B cell (primary cell): ENCODE results near the gene PPIP5K2. TPM values are rescaled to one million over a fixed set of nuclear protein-coding genes. Genes with fewer than 3 reads are reported as not detected.
A peak's percentile ranks its signal among the peaks of the same experiment; 100 is the strongest.

Experiments used
- ATAC-seq: fragments of 200-7000 bp; cut with Tn5 transposase; one replicate; pipeline ENCODE4 v1.10.0; 2021; ENCODE audit warnings: low read depth, mild to moderate bottlenecking, moderate number of reproducible peaks, moderate library complexity
- CTCF ChIA-PET: fragments of 350-600 bp; sonication (Branson Sonifier 250); formaldehyde crosslinking; loops from one replicate; lab custom pipeline; 2021; ENCODE audit warnings: antibody characterized with exemption, inconsistent platforms; lab: Charles Lee
- POLR2A ChIA-PET: fragments of 350-600 bp; sonication (Branson Sonifier 250); formaldehyde crosslinking; loops from one replicate; lab custom pipeline; 2021; ENCODE audit warnings: antibody characterized with exemption; lab: Charles Lee
- DNase-seq: peaks from one replicate; pipeline ENCODE4 v3.0.0; 2013
- H2AFZ ChIP-seq: 2 replicates; pipeline ENCODE4 v1.6.1; 2012; ENCODE audit warnings: mild to moderate bottlenecking, low read depth, low read length; ENCODE audit not compliant: insufficient read depth, poor library complexity, severe bottlenecking
- H3K27ac ChIP-seq, 2 donors: 1 replicate in 1 of 2; 2 replicates in 1 of 2; pipeline ENCODE4 v1.5.1; 2012 to 2013; ENCODE audit warnings: low read length in 2 of 2, mild to moderate bottlenecking in 2 of 2, moderate library complexity in 1 of 2
- H3K27me3 ChIP-seq, 4 experiments: fragments of 200-600 bp in 1 of 4; sonication (generic) in 1 of 4; replicated peaks in 1 of 4; 1 replicate in 2 of 4; 2 replicates in 2 of 4; pipeline versions ENCODE4 v1.6.1 to v1.7.0; 2013 to 2016; ENCODE audit warnings: low read length in 3 of 4, mild to moderate bottlenecking in 2 of 4, mixed read lengths in 1 of 4, moderate library complexity in 1 of 4; ENCODE audit not compliant: insufficient read depth in 4 of 4, control insufficient read depth in 3 of 4; ENCODE audit errors: control extremely low read depth in 1 of 4
- H3K36me3 ChIP-seq, 2 experiments: replicated peaks in 1 of 2; 1 replicate in 1 of 2; 2 replicates in 1 of 2; pipeline versions ENCODE4 v1.6.1 to v1.7.1; 2013; ENCODE audit warnings: low read length in 1 of 2; ENCODE audit not compliant: insufficient read depth in 2 of 2, control insufficient read depth in 1 of 2; ENCODE audit errors: control extremely low read depth in 1 of 2, extremely low read depth in 1 of 2
- H3K4me1 ChIP-seq, 2 donors: fragments of 200-600 bp in 1 of 2; sonication (generic) in 1 of 2; 1 replicate in 1 of 2; 2 replicates in 1 of 2; pipeline versions ENCODE4 v1.5.1 to v1.6.1; 2013 to 2017; ENCODE audit warnings: low read length in 2 of 2; ENCODE audit not compliant: control insufficient read depth in 2 of 2, insufficient read depth in 2 of 2
- H3K4me2 ChIP-seq: replicated peaks from 2 replicates; pipeline ENCODE3; 2012; ENCODE audit warnings: mild to moderate bottlenecking, low read depth, low read length; ENCODE audit not compliant: poor library complexity, severe bottlenecking
- H3K4me3 ChIP-seq, 5 experiments: fragments of 200-600 bp in 1 of 5; sonication (generic) in 1 of 5; 1 replicate in 3 of 5; 2 replicates in 2 of 5; pipeline versions ENCODE4 v1.5.1 to v1.7.0; 2011 to 2016; ENCODE audit warnings: low read length in 4 of 5, mild to moderate bottlenecking in 4 of 5, low read depth in 2 of 5, control low read depth in 1 of 5, moderate library complexity in 1 of 5; ENCODE audit not compliant: insufficient read depth in 1 of 5; ENCODE audit errors: control extremely low read depth in 1 of 5, extremely low read depth in 1 of 5
- H3K79me2 ChIP-seq: fragments of 200-600 bp; sonication (generic); one replicate; pipeline ENCODE4 v1.6.0; 2016; ENCODE audit warnings: low read length; ENCODE audit not compliant: control insufficient read depth, insufficient read depth
- H3K9ac ChIP-seq: fragments of 200-600 bp; sonication (generic); 2 replicates; pipeline ENCODE4 v1.6.1; 2017; ENCODE audit warnings: mild to moderate bottlenecking, low read length, moderate library complexity
- H3K9me3 ChIP-seq, 3 donors: one replicate each; pipeline versions ENCODE4 v1.6.1 to v1.7.1; 2013; ENCODE audit warnings: low read length in 2 of 3; ENCODE audit not compliant: control insufficient read depth in 2 of 3, insufficient read depth in 1 of 3; ENCODE audit errors: control extremely low read depth in 1 of 3
- H4K20me1 ChIP-seq: 2 replicates; pipeline ENCODE4 v1.6.0; 2012; ENCODE audit warnings: mild to moderate bottlenecking, low read length; ENCODE audit not compliant: insufficient read depth, control insufficient read depth, poor library complexity, severe bottlenecking
- H3K27ac Mint-ChIP-seq: one replicate; pipeline ENCODE4 v1.8.0; 2021; ENCODE audit warnings: mixed read lengths
- H3K27me3 Mint-ChIP-seq: one replicate; pipeline ENCODE4 v1.8.0; 2021; ENCODE audit warnings: mixed read lengths
- H3K4me1 Mint-ChIP-seq: one replicate; pipeline ENCODE4 v1.8.0; 2021; ENCODE audit warnings: mixed read lengths
- H3K4me3 Mint-ChIP-seq: one replicate; pipeline ENCODE4 v1.8.0; 2021; ENCODE audit warnings: mixed read lengths
- H3K9me3 Mint-ChIP-seq: one replicate; pipeline ENCODE4 v1.8.0; 2022; ENCODE audit warnings: mixed read lengths; ENCODE audit not compliant: insufficient read depth
- CTCF ChIP-seq: fragments of 200-600 bp; IDR thresholded peaks from one replicate; pipeline ENCODE4 v1.8.0; 2022; ENCODE audit warnings: antibody characterized with exemption, mild to moderate bottlenecking
- EZH2 ChIP-seq: IDR thresholded peaks from 2 replicates; pipeline ENCODE4 v1.6.1; 2012; ENCODE audit warnings: borderline replicate concordance, low read depth, mild to moderate bottlenecking, moderate library complexity, low read length; ENCODE audit not compliant: insufficient read depth, poor library complexity, severe bottlenecking
- WGBS: methylation state at CpG from one replicate; pipeline ENCODE4 v1.1.5; 2013; ENCODE audit warnings: missing lambda C conversion rate; ENCODE audit not compliant: insufficient coverage; 5-methylcytosine and 5-hydroxymethylcytosine counted together
- intact Hi-C: fragments of 100-400 bp; cut with micrococcal nuclease; formaldehyde crosslinking; loops from one replicate; pipeline ENCODE4 v1.10.0; 2022
- polyA plus RNA-seq: library from polyadenylated mRNA; depleted of rRNA; stranded (reverse); fragments of >200 nt; gene quantifications from 2 replicates; pipeline ENCODE4 v1.2.3, GENCODE V29; 2012
- total RNA-seq, 2 donors: library from RNA; stranded (reverse); fragments of 120-200 nt in 1 of 2; gene quantifications; 1 replicate in 1 of 2; 2 replicates in 1 of 2; pipeline versions ENCODE4 v1.2.3 to v1.2.4, GENCODE V29; 2013 to 2022

The PPIP5K2 gene
- total and polyA plus RNA-seq, 2 donors (not counting 1 experiment from before 2014, with no cell fraction given), result 14.5 to 80.5 TPM

DNA sequence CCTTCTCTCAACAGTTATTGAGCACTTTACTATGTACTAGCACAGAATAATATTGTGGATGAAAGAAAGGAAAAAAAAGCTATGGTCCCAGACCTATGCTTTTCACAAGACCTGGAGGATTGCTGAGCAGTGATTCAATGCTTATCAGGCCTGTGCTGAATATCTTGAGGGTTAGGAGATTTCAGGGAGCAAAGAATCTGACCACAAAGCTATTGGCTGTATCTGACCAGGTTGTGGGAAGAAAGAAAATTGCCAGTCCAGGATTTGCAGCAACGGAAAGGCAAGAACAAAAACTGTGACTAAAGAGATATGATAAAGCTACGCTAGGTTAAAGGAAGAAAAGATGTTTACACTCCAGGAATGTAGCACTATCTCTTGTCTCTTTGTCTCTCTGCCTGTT is 123.6 kb downstream of the PPIP5K2 start:
- no peaks in the 10 kb centered on the region for H3K27me3 ChIP-seq
- WGBS, result 77% methylated on average over 2 of the region's 2 CpGs
- no peak overlapping the region for H3K4me3 Mint-ChIP-seq

GRCh38 chr5:103244398-103244797 is 124.3 kb downstream of the PPIP5K2 start:
- Mint-ChIP-seq H3K4me3 (no peak overlapping the region), H3K27me3 (peaks cover 12% of the 10 kb centered on the region), H3K27ac (no peak overlapping the region), H3K9me3 (peaks cover 3% of the 10 kb centered on the region), H3K4me1 (peaks cover 2% of the 10 kb centered on the region)
- no peak overlapping the region for H3K4me2 ChIP-seq
- no peaks in the 10 kb centered on the region for H3K79me2 ChIP-seq
- intact Hi-C loops, result no loop called here
- H3K27me3 ChIP-seq, result no peaks in the 10 kb centered on the region
- H3K36me3 ChIP-seq, result no peaks in the 10 kb centered on the region
- no peak for ATAC-seq
- no peak overlapping the region for H3K27ac ChIP-seq
- no peak overlapping the region for H3K9ac ChIP-seq
- TF ChIP-seq EZH2 (no peak), CTCF (no peak)
- H3K9me3 ChIP-seq, result peaks cover 0 to 3% (median 2%) of the 10 kb centered on the region in 3 donors
- ChIA-PET CTCF (no interaction called here), POLR2A (no interaction called here)
- no peaks in the 10 kb centered on the region for H4K20me1 ChIP-seq
- no peaks in the 10 kb centered on the region for H3K4me1 ChIP-seq
- H2AFZ ChIP-seq, result no peak overlapping the region
- no peak for DNase-seq
- H3K4me3 ChIP-seq, result no peak overlapping the region

More for the DNA sequence above, 123.6 kb downstream of the PPIP5K2 start:
- ATAC-seq (no peak), DNase-seq (no peak)
- Histone ChIP-seq H2AFZ (peak overlapping the region; percentile 4), H3K27ac (no peak overlapping the region), H3K9me3 (peaks cover 0 to 3% (median 0%) of the 10 kb centered on the region in 3 donors), H3K4me1 (no peaks in the 10 kb centered on the region), H3K4me2 (no peak overlapping the region), H3K36me3 (no peaks in the 10 kb centered on the region), H3K79me2 (no peaks in the 10 kb centered on the region), H4K20me1 (no peaks in the 10 kb centered on the region), H3K9ac (no peak overlapping the region), H3K4me3 (no peak overlapping the region)
- H3K9me3 Mint-ChIP-seq, result peaks cover 2% of the 10 kb centered on the region
- TF ChIP-seq EZH2, result no peak
- no peak for TF ChIP-seq CTCF
- peaks cover 2% of the 10 kb centered on the region for H3K4me1 Mint-ChIP-seq
- peaks cover 11% of the 10 kb centered on the region for H3K27me3 Mint-ChIP-seq
- H3K27ac Mint-ChIP-seq, result no peak overlapping the region
- CTCF ChIA-PET, result no interaction called here
- POLR2A ChIA-PET, result no interaction called here
- intact Hi-C loops, result no loop called here
